Activated T-cell treated with anti-CD3 and anti-CD28 coated beads, Interleukin-2, amount 50 U/mL, for 72 hours (primary cell): ENCODE measurements around the gene KLF13. TPM values are rescaled to one million over a fixed set of nuclear protein-coding genes. Genes with fewer than 3 reads are reported as not detected.

Source experiments
- ATAC-seq, 2 donors: fragments of 150-1000 bp; cut with Tn5 transposase; replicated peaks in 1 of 2; 2 replicates each; pipeline ENCODE4 v1.10.0; 2021; ENCODE audit warnings: moderate library complexity in 2 of 2, mild to moderate bottlenecking in 1 of 2
- DNase-seq, 2 donors: peaks; one replicate each; pipeline ENCODE4 v3.0.0; 2021 to 2022; ENCODE audit warnings: mixed read lengths in 1 of 2
- H3K27ac Mint-ChIP-seq: one replicate; pipeline ENCODE4 v1.8.0; 2022; ENCODE audit warnings: mild to moderate bottlenecking, moderate library complexity, mixed read lengths
- H3K27me3 Mint-ChIP-seq: one replicate; pipeline ENCODE4 v1.8.0; 2022; ENCODE audit warnings: low read depth, mixed read lengths
- H3K36me3 Mint-ChIP-seq, 2 donors: one replicate each; pipeline ENCODE4 v1.8.0; 2022; ENCODE audit warnings: mixed read lengths in 2 of 2, mild to moderate bottlenecking in 1 of 2; ENCODE audit not compliant: insufficient read depth in 2 of 2
- H3K4me1 Mint-ChIP-seq: one replicate; pipeline ENCODE4 v1.8.0; 2022; ENCODE audit warnings: low read depth, mixed read lengths
- H3K4me3 Mint-ChIP-seq, 2 donors: one replicate each; pipeline ENCODE4 v1.8.0; 2022; ENCODE audit warnings: mild to moderate bottlenecking in 2 of 2, mixed read lengths in 2 of 2, moderate library complexity in 2 of 2
- H3K9me3 Mint-ChIP-seq, 2 donors: one replicate each; pipeline ENCODE4 v1.8.0; 2022; ENCODE audit warnings: mixed read lengths in 2 of 2
- total RNA-seq, 2 donors: library from RNA; stranded (reverse); gene quantifications; one replicate each; pipeline ENCODE4 v1.2.3, GENCODE V29; 2022

Gene KLF13
- total RNA-seq, 2 donors from 2014 or later = 260 to 273 TPM

DNA sequence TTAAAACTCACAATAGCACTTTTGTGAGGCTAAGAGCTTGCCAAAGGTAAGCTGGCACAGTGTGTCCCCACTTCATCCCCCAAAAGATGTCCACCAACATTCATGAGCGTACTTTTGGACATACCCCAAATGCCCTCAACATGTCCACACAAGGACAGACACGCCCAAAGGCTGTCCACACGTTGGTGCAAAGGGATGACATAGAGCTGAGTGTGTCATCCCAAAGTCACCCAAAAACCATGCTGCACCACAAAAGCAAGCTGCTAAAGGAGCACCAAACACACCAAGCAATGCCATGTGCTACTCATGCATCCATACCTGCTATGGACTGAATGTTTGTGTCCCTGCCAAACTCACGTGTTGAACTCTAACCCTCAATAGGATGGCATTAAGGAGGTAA, 57.9 kb downstream of the KLF13 start:
- H3K4me3 Mint-ChIP-seq = no peak overlapping the region
- peaks cover 14 to 15% of the 10 kb centered on the region in 2 donors for H3K36me3 Mint-ChIP-seq
- DNase-seq (no peak), ATAC-seq (no peak)
- no peaks in the 10 kb centered on the region for H3K9me3 Mint-ChIP-seq
- peaks cover 60% of the 10 kb centered on the region for H3K4me1 Mint-ChIP-seq
- no peaks in the 10 kb centered on the region for H3K27me3 Mint-ChIP-seq
- no peak overlapping the region for H3K27ac Mint-ChIP-seq

- Mint-ChIP-seq H3K27ac (peak overlapping the region; percentile 59), H3K4me1 (peaks cover 66% of the 10 kb centered on the region), H3K4me3 (peak overlapping the region; percentile 23 to 67), H3K27me3 (no peaks in the 10 kb centered on the region), H3K36me3 (peaks cover 15 to 18% of the 10 kb centered on the region in 2 donors), H3K9me3 (peaks cover 0 to 7% of the 10 kb centered on the region in 2 donors)
- DNase-seq = no peak
- ATAC-seq = no peak
These were observed 59.1 kb downstream of the KLF13 start for GRCh38 chr15:31385736-31386135.

GRCh38 chr15:31387092-31387478, 60.5 kb downstream of the KLF13 start:
- Mint-ChIP-seq H3K4me3 (peak overlapping the region in 1 of 2 donors; percentile 67), H3K27me3 (no peaks in the 10 kb centered on the region), H3K9me3 (peaks cover 0 to 7% of the 10 kb centered on the region in 2 donors), H3K36me3 (peaks cover 12 to 13% of the 10 kb centered on the region in 2 donors), H3K27ac (peak overlapping the region; percentile 12), H3K4me1 (peaks cover 63% of the 10 kb centered on the region)
- peak in 1 of 2 donors; percentile 33 for ATAC-seq
- peak in 1 of 2 donors; percentile 34 for DNase-seq

DNA sequence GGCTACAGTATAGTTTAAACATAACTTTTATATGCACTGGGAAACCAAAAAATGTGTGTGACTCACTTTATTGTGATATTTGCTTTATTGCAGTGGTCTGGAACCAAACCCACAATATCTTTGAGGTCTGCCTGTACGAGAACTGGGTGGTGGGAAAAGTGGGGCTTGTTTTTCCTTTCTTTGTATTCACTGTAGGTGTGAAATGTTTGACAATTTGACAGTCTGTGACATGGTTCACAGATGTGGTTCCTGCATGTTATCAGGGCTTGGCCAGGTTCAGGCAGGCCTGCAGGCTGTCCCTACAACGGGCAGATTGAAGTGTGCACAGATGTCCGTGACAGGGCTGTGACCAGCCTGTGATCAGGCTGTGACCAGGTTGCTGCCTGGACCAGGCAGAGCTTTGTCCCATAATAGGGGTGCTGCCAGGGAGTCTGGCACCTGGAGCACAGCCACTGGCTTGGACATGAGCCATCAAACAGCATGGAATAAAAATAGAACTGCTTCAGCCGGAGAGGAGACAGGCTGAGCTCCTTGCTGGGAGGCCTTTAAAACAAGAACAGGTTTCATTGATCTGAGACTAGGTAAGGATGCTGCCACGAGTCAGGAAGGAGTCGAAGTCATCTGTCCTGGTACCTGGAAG, 61.0 kb downstream of the KLF13 start:
- ATAC-seq (peak; percentile 13 to 45), DNase-seq (peak in 1 of 2 donors; percentile 43)
- H3K36me3 Mint-ChIP-seq = peaks cover 13% of the 10 kb centered on the region in 2 donors
- H3K9me3 Mint-ChIP-seq = peaks cover 0 to 7% of the 10 kb centered on the region in 2 donors
- peaks cover 58% of the 10 kb centered on the region for H3K4me1 Mint-ChIP-seq
- H3K27ac Mint-ChIP-seq = peak overlapping the region; percentile 20
- peak overlapping the region; percentile 54 to 65 for H3K4me3 Mint-ChIP-seq
- H3K27me3 Mint-ChIP-seq = no peaks in the 10 kb centered on the region

DNA sequence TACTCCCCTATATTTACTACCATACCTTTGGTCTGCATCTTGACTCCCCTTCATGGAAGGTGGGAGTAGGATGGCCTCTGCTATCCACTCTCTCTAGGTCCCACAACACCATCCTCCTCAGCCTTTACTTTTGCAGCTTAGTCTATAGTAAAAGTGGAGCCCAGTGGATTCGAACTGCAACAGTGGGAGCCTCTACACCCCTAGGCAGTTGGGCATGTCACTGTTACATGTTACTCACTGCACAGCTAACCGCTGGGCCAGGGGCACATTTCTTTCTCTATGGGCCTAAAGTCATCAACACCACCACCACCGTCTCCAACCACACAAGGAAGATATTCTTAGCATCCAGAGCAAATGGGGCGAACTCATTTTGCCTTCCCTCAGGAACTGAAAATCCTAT, 62.9 kb downstream of the KLF13 start:
- Mint-ChIP-seq H3K27me3 (no peaks in the 10 kb centered on the region), H3K4me3 (peak overlapping the region; percentile 14 to 20), H3K36me3 (peaks cover 13% of the 10 kb centered on the region in 2 donors), H3K9me3 (peaks cover 0 to 7% of the 10 kb centered on the region in 2 donors), H3K27ac (peak overlapping the region; percentile 4), H3K4me1 (peaks cover 62% of the 10 kb centered on the region)
- ATAC-seq (no peak), DNase-seq (no peak)

- H3K36me3 Mint-ChIP-seq = peaks cover 13% of the 10 kb centered on the region in 2 donors
- peak overlapping the region; percentile 0 for H3K27ac Mint-ChIP-seq
- no peak for ATAC-seq
- no peak overlapping the region for H3K4me3 Mint-ChIP-seq
- H3K4me1 Mint-ChIP-seq = peaks cover 65% of the 10 kb centered on the region
- DNase-seq = no peak
- no peaks in the 10 kb centered on the region for H3K27me3 Mint-ChIP-seq
- peaks cover 0 to 7% of the 10 kb centered on the region in 2 donors for H3K9me3 Mint-ChIP-seq
These were observed 63.4 kb downstream of the KLF13 start for GRCh38 chr15:31390029-31390428.

DNA sequence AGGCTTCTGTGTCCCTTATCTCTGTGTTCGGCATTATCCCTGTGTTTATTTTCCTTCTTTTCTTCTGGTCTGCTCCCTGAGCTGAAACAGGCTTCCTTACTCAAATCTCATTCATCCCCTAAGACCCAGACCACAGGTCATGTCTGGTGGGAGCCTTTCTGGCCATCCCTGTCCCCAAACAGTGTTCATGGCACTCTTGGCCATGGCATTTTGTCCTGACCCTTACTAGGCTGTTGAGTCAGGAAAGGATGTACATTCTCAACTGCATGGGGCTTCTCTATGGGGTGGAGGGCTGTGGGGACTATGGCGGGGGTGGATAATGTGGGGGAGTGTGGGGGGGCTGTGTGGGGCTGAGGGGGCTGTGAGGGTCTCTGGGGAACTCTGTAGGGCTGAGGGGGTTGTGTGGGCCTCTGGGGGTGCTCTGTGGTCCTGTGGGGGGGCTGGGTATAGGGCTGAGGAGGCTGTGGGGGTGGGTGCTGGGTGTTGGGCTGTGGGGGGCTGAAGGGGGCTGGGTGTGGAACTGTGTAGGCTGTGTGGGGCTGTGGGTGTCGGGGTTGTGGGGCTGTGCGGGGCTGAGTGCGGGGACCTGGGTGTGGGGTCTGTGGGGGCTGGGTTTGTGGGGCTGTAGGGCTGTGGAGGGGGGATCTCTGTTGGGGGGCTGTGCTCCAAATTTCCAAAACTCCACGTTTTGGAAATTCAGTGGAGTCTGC, 64.3 kb downstream of the KLF13 start:
- Mint-ChIP-seq H3K27me3 (no peaks in the 10 kb centered on the region), H3K9me3 (peaks cover 0 to 7% of the 10 kb centered on the region in 2 donors), H3K4me1 (peaks cover 67% of the 10 kb centered on the region), H3K36me3 (peaks cover 13% of the 10 kb centered on the region in 2 donors), H3K4me3 (peak overlapping the region; percentile 16 to 17), H3K27ac (peak overlapping the region; percentile 2)
- DNase-seq = no peak
- ATAC-seq = no peak

DNA sequence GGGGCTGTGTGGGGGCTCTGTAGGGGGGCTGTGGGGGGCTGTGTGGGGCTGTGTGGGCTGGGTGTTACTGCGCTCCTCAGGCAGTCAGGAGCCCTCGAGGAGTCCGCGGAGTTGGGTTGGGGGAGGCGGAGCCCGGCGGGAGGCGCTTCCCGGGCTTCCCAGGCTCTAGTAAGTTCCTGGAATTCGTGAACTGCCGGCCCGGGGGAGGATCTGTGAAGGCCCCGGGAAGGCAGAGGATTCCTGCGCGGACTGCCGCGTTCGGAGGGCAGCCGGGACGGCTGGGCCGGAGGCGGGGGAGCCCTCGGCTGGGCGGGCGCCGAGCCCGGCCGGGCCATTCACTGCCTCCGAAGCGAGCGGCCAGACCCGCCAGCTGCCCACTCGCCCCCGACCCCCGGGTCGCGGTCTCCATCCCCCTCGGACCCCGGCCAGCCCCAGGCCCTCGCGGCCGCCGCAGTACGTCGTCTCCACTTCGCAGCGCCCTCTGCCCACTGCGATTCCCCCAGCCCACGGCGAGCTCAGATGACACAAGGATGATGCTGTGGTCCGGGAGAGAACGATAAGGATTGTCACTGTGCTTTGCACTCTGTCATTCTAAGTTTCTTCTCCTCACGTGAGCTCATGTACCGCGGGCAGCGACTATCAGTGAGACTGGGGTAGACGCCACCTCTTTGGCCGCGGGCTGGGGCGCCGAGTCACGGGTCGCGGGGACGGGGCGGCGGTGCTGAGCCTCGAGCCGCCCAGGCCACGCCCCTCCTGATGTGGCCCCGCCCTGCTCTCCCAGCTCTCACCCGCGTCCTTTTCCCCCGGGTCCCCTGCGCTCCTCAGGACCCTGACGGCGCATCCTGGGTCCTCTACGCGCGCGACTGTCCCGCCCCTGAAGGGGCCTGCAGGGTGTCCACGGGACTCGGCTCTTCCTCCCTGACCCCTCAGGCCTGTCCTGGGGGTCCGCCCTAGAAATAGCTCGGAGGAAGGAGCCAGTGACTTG, 65.3 kb downstream of the KLF13 start:
- Mint-ChIP-seq H3K27me3 (no peaks in the 10 kb centered on the region), H3K27ac (peak overlapping the region; percentile 91), H3K4me1 (peaks cover 62% of the 10 kb centered on the region), H3K36me3 (peaks cover 13% of the 10 kb centered on the region in 2 donors), H3K4me3 (peak overlapping the region; percentile 91 to 96), H3K9me3 (peaks cover 0 to 7% of the 10 kb centered on the region in 2 donors)
- DNase-seq (peak; percentile 88 to 92), ATAC-seq (peak; percentile 89 to 90)

GRCh38 chr15:31392761-31393401, 66.2 kb downstream of the KLF13 start:
- Mint-ChIP-seq H3K9me3 (peaks cover 0 to 7% of the 10 kb centered on the region in 2 donors), H3K4me1 (peaks cover 56% of the 10 kb centered on the region), H3K36me3 (peaks cover 9 to 12% of the 10 kb centered on the region in 2 donors), H3K27me3 (no peaks in the 10 kb centered on the region), H3K27ac (no peak overlapping the region), H3K4me3 (peak overlapping the region; percentile 91 to 96)
- ATAC-seq (peak; percentile 24 to 48), DNase-seq (no peak)

DNA sequence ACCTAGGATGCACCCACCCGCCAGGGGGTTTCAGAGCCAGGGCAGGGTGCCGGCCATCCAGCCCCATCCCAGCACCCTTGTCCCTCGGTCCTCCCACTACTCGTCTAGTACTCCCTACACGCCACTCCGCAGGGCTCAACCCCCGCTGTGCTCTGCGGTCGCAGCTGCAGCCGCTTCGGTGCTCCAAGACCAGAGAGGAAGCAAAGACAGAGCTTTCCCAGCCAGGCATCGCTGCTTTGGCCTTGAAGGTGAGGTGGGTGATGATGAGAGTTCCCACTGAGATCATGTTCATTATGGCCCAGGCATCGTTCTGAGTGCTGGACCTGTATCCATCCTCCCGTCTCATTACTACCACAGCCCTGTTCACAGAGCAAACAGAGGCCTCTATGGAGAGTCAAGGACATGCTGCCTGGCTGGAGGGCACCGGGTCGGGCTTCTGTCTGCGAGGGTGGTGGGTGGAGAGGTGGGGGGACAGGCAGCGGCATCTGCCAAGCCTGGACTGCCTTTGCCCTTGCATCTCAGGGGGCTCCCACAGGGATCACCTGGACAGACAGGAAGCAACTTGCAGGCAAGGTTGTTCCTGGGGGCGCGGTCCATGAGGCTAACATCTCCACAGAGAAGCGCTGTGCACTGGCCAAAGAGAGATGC, 66.9 kb downstream of the KLF13 start:
- DNase-seq (no peak), ATAC-seq (no peak)
- Mint-ChIP-seq H3K27ac (no peak overlapping the region), H3K27me3 (no peaks in the 10 kb centered on the region), H3K4me3 (peak overlapping the region; percentile 91 to 96), H3K4me1 (peaks cover 58% of the 10 kb centered on the region), H3K36me3 (peaks cover 9 to 10% of the 10 kb centered on the region in 2 donors), H3K9me3 (peaks cover 0 to 7% of the 10 kb centered on the region in 2 donors)

- peaks cover 71% of the 10 kb centered on the region for H3K4me1 Mint-ChIP-seq
- H3K36me3 Mint-ChIP-seq = peaks cover 0 to 2% of the 10 kb centered on the region in 2 donors
These were observed 70.4 kb downstream of the KLF13 start for GRCh38 chr15:31396881-31397560.

More at GRCh38 chr15:31396881-31397560, 70.4 kb downstream of the KLF13 start:
- H3K4me3 Mint-ChIP-seq = no peak overlapping the region
- ATAC-seq (no peak), DNase-seq (no peak)
- H3K27me3 Mint-ChIP-seq = no peaks in the 10 kb centered on the region
- no peak overlapping the region for H3K27ac Mint-ChIP-seq
- no peaks in the 10 kb centered on the region for H3K9me3 Mint-ChIP-seq
